SK-N-SH (cell line): ENCODE results near the gene GSTM3. TPM values are rescaled to one million over a fixed set of nuclear protein-coding genes. Genes with fewer than 3 reads are reported as not detected.

Experiments used
- CTCF ChIA-PET: fragments of 300-600, 350-600 bp; formaldehyde crosslinking; extraction: SDS; loops from one replicate; lab custom pipeline; 2021; lab: Yijun Ruan, JAX
- POLR2A ChIA-PET: fragments of 350-600 bp; sonication (Branson Sonifier 250); formaldehyde crosslinking; extraction: SDS; loops from one replicate; lab custom pipeline; 2020; ENCODE audit warnings: antibody characterized with exemption, inconsistent platforms; lab: Yijun Ruan, JAX
- DNase-seq: peaks from one replicate; pipeline ENCODE4 v3.0.0; 2012
- H2AFZ ChIP-seq: fragments of 200-600 bp; sonication (generic); 2 replicates; pipeline ENCODE4 v1.8.1; 2016; ENCODE audit warnings: antibody characterized with exemption, mild to moderate bottlenecking, low read depth
- H3F3A ChIP-seq: fragments of 200-600 bp; sonication (generic); replicated peaks from 2 replicates; pipeline ENCODE3; 2016; ENCODE audit warnings: antibody characterized with exemption, mild to moderate bottlenecking; ENCODE audit not compliant: insufficient read depth
- H3K27ac ChIP-seq, 2 experiments: fragments of 200-500 bp in 1 of 2; fragments of 200-600 bp in 1 of 2; sonication (Bioruptor generic) in 1 of 2; sonication (generic), shearing (Covaris generic) in 1 of 2; 2 replicates each; pipeline versions ENCODE4 v1.5.1 to v1.6.1; 2014 to 2016; ENCODE audit warnings: low read depth in 2 of 2, inconsistent platforms in 1 of 2, low read length in 1 of 2, mild to moderate bottlenecking in 1 of 2, mixed read lengths in 1 of 2
- H3K27me3 ChIP-seq: fragments of 200-600 bp; sonication (generic), shearing (Covaris generic); 2 replicates; pipeline ENCODE4 v1.6.1; 2016; ENCODE audit warnings: mixed run types; ENCODE audit not compliant: insufficient read depth
- H3K36me3 ChIP-seq, 2 experiments: fragments of 200-500 bp in 1 of 2; fragments of 200-600 bp in 1 of 2; sonication (Bioruptor generic) in 1 of 2; sonication (generic) in 1 of 2; replicated peaks in 1 of 2; 2 replicates each; pipeline versions ENCODE3 to v1.5.1; 2014 to 2016; ENCODE audit warnings: low read length in 1 of 2, mild to moderate bottlenecking in 1 of 2; ENCODE audit not compliant: insufficient read depth in 2 of 2, control insufficient read depth in 1 of 2
- H3K4me1 ChIP-seq, 2 experiments: fragments of 200-500 bp in 1 of 2; fragments of 200-600 bp in 1 of 2; sonication (Bioruptor generic) in 1 of 2; sonication (generic), shearing (Covaris generic) in 1 of 2; 2 replicates each; pipeline versions ENCODE4 v1.5.1 to v1.6.1; 2014 to 2016; ENCODE audit warnings: low read depth in 1 of 2, low read length in 1 of 2, mixed run types in 1 of 2; ENCODE audit not compliant: insufficient read depth in 2 of 2, control insufficient read depth in 1 of 2
- H3K4me2 ChIP-seq: fragments of 200-600 bp; sonication (generic), shearing (Covaris generic); 2 replicates; pipeline ENCODE4 v1.6.1; 2017; ENCODE audit warnings: mixed run types
- H3K4me3 ChIP-seq, 2 experiments: fragments of 200-500 bp in 1 of 2; fragments of 200-600 bp in 1 of 2; sonication (Bioruptor generic) in 1 of 2; sonication (generic), shearing (Covaris generic) in 1 of 2; 2 replicates each; pipeline versions ENCODE4 v1.5.1 to v1.8.1; 2014 to 2016; ENCODE audit warnings: low read depth in 2 of 2, inconsistent platforms in 1 of 2, low read length in 1 of 2, mild to moderate bottlenecking in 1 of 2, mixed read lengths in 1 of 2, moderate library complexity in 1 of 2
- H3K79me2 ChIP-seq: fragments of 200-600 bp; sonication (generic); 2 replicates; pipeline ENCODE4 v1.8.1; 2017; ENCODE audit warnings: mild to moderate bottlenecking; ENCODE audit not compliant: insufficient read depth
- H3K9ac ChIP-seq: fragments of 200-600 bp; sonication (generic); 2 replicates; pipeline ENCODE4 v1.6.1; 2017; ENCODE audit warnings: mixed run types
- H3K9me2 ChIP-seq: fragments of 200-600 bp; sonication (generic); 2 replicates; pipeline ENCODE4 v1.6.1; 2017; ENCODE audit warnings: mixed run types
- H3K9me3 ChIP-seq: fragments of 200-600 bp; sonication (generic); 2 replicates; pipeline ENCODE4 v1.6.1; 2017; ENCODE audit warnings: mixed run types, mild to moderate bottlenecking, moderate library complexity
- H4K20me1 ChIP-seq: fragments of 200-600 bp; sonication (generic); 2 replicates; pipeline ENCODE4 v1.6.1; 2017; ENCODE audit warnings: mild to moderate bottlenecking, mixed run types; ENCODE audit not compliant: insufficient read depth
- ELF1 ChIP-seq: IDR thresholded peaks from 2 replicates; pipeline ENCODE4 v1.4.0; 2012
- EZH2phosphoT487 ChIP-seq: fragments of 200-600 bp; sonication (generic); IDR thresholded peaks from 2 replicates; pipeline ENCODE4 v1.6.1; 2017; ENCODE audit warnings: low read depth, mixed run types, mild to moderate bottlenecking, antibody characterized with exemption, moderate library complexity, borderline replicate concordance
- FOSL2 ChIP-seq: IDR thresholded peaks from 2 replicates; pipeline ENCODE4 v1.4.0; 2012; ENCODE audit warnings: low read depth, mild to moderate bottlenecking, moderate library complexity, borderline replicate concordance
- GATA2 ChIP-seq: sonication (generic); formaldehyde crosslinking; IDR thresholded peaks from 2 replicates; pipeline ENCODE4 v1.5.0; 2020; ENCODE audit warnings: mild to moderate bottlenecking, missing genetic modification reagents
- IRF3 ChIP-seq: fragments of 150-350 bp; IDR thresholded peaks from 2 replicates; pipeline ENCODE4 v1.6.1; 2016; ENCODE audit warnings: mild to moderate bottlenecking, low read depth, low read length
- MEF2A ChIP-seq: IDR thresholded peaks from 2 replicates; pipeline ENCODE4 v1.4.0; 2012; ENCODE audit warnings: low read depth, borderline replicate concordance
- RCOR1 ChIP-seq: fragments of 150-350 bp; IDR thresholded peaks from 2 replicates; pipeline ENCODE4 v1.6.1; 2017; ENCODE audit warnings: antibody characterized with exemption, low read length
- SIN3A ChIP-seq: IDR thresholded peaks from 2 replicates; pipeline ENCODE4 v1.6.1; 2012; ENCODE audit warnings: low read depth, mild to moderate bottlenecking, low read length, moderate library complexity, borderline replicate concordance
- TAF1 ChIP-seq: IDR thresholded peaks from 2 replicates; pipeline ENCODE4 v1.6.1; 2012; ENCODE audit warnings: low read depth, mild to moderate bottlenecking, low read length, moderate library complexity, borderline replicate concordance
- YY1 ChIP-seq: IDR thresholded peaks from 2 replicates; pipeline ENCODE4 v1.4.0; 2012; ENCODE audit warnings: low read depth, mild to moderate bottlenecking
- ZBTB33 ChIP-seq: IDR thresholded peaks from 2 replicates; pipeline ENCODE4 v1.4.0; 2012; ENCODE audit warnings: low read depth, borderline replicate concordance
- WGBS: methylation state at CpG from one replicate; pipeline ENCODE4 v1.1.6; 2017; ENCODE audit warnings: low lambda C conversion rate; 5-methylcytosine and 5-hydroxymethylcytosine counted together
- polyA plus RNA-seq, 3 experiments: library from polyadenylated mRNA; depleted of rRNA; stranded (reverse); fragments of >200 nt; gene quantifications; 2 replicates each; pipeline ENCODE4 v1.2.3, GENCODE V29; 2012

The GSTM3 gene
- polyA plus RNA-seq, 1 of the 3 experiments (the other 2 are of a cell fraction) = 86.6 TPM

GRCh38 chr1:109733236-109733870 lies 7.5 kb downstream of the GSTM3 start (continued):
- TF ChIP-seq RCOR1 = no peak
- TF ChIP-seq, all 33 proteins: peak for 0

GRCh38 chr1:109732390-109732881 lies 8.4 kb downstream of the GSTM3 start:
- 33% methylated on average over 3 of the region's 3 CpGs for WGBS
- Histone ChIP-seq H3K9me3 (no peaks in the 10 kb centered on the region), H3K27me3 (no peaks in the 10 kb centered on the region), H3K79me2 (no peaks in the 10 kb centered on the region), H3K36me3 (peaks cover 12 to 13% of the 10 kb centered on the region in 2 experiments), H3K4me1 (peaks cover 0 to 3% of the 10 kb centered on the region in 2 experiments; a peak in 1 of 4 replicates), H2AFZ (no peak overlapping the region), H3K4me3 (no peak overlapping the region), H3K4me2 (no peak overlapping the region), H3K9ac (no peak overlapping the region), H3K9me2 (no peaks in the 10 kb centered on the region), H4K20me1 (no peaks in the 10 kb centered on the region), H3K27ac (no peak overlapping the region), H3F3A (no peaks in the 10 kb centered on the region)
- ChIA-PET CTCF (no interaction called here), POLR2A (no interaction called here)
- no peak for DNase-seq
- TF ChIP-seq IRF3 (no peak), TAF1 (no peak), EZH2phosphoT487 (no peak), FOSL2 (no peak), ZBTB33 (no peak), SIN3A (no peak), YY1 (no peak), MEF2A (no peak)

- Histone ChIP-seq H3F3A (no peaks in the 10 kb centered on the region), H3K9ac (no peak overlapping the region), H3K4me2 (no peak overlapping the region), H3K9me3 (no peaks in the 10 kb centered on the region), H3K36me3 (no peaks in the 10 kb centered on the region), H3K27ac (no peak overlapping the region), H3K9me2 (no peaks in the 10 kb centered on the region), H3K79me2 (no peaks in the 10 kb centered on the region), H4K20me1 (no peaks in the 10 kb centered on the region), H2AFZ (no peak overlapping the region), H3K27me3 (no peaks in the 10 kb centered on the region), H3K4me3 (no peak overlapping the region), H3K4me1 (peaks cover 0 to 3% of the 10 kb centered on the region in 2 experiments; a peak in 1 of 4 replicates)
- no peak for DNase-seq
- CTCF ChIA-PET = no interaction called here
- 86% methylated on average over 6 of the region's 6 CpGs for WGBS
- no peak for TF ChIP-seq ELF1
- TF ChIP-seq GATA2 (CRISPR knock-in tag) = no peak
- no peak for TF ChIP-seq MEF2A
- POLR2A ChIA-PET = interaction anchor here (1.2 kb wide), 1 partner anchor 9 kb away, joined by 4 read pairs; no protein-coding TSS in a partner anchor
Observed at GRCh38 chr1:109730666-109731065, 10.2 kb downstream of the GSTM3 start.
